Measurements from ENCODE around the gene FSTL1. TPM values are rescaled to one million over a fixed set of nuclear protein-coding genes. Genes with fewer than 3 reads are reported as not detected.

FSTL1 gene
- total RNA-seq, 1 experiment from 2014 or later: 20.7 TPM

GRCh38 chr3:120457827-120458226, 7.0 kb upstream of the FSTL1 start:
- no peak overlapping the region for H3K4me3 ChIP-seq (replicated peaks in 1 of 2; ENCODE audit: low read depth in 1 of 2, low read length in 2 of 2)
- no peaks in the 10 kb centered on the region for H4K20me1 ChIP-seq (ENCODE audit: insufficient read depth)
- no peak overlapping the region for H3K27ac ChIP-seq (ENCODE audit: low read depth, low read length)
- RAD21 ChIA-PET (ENCODE audit: low non-redundant PET in 1 of 2, low total read pairs in 2 of 2, uncharacterized antibody in 2 of 2, unreplicated experiment in 2 of 2): no interaction called here
- POLR2A ChIA-PET: no interaction called here
- CTCF ChIA-PET: interaction anchor here (1.3 kb wide), 1 partner anchor 11 kb away, joined by 3 read pairs; no protein-coding TSS in a partner anchor
- H3K79me2 ChIP-seq (ENCODE audit: insufficient read depth, low read length): no peaks in the 10 kb centered on the region
- H3K9ac ChIP-seq (ENCODE audit: low read length): no peak overlapping the region
- no peaks in the 10 kb centered on the region for H3K9me2 ChIP-seq (ENCODE audit: insufficient read depth)
- H3K4me1 ChIP-seq (ENCODE audit: control insufficient read depth in 1 of 2, insufficient read depth in 2 of 2, low read length in 2 of 2): no peaks in the 10 kb centered on the region
- no peak overlapping the region for H2AFZ ChIP-seq (ENCODE audit: low read depth, low read length, poor library complexity, severe bottlenecking)
- TF ChIP-seq CBX3 (IDR thresholded peaks at IDR 0.05; ENCODE audit: low read depth) (no peak), REST (IDR thresholded peaks at IDR 0.05; ENCODE audit: low read depth) (no peak), RAD21 (IDR thresholded peaks at IDR 0.05; ENCODE audit: low read depth) (no peak), TCF7L2 (IDR thresholded peaks at IDR 0.05; ENCODE audit: borderline replicate concordance, extremely low read depth, insufficient read depth, insufficient read length) (no peak), ZNF274 (IDR thresholded peaks at IDR 0.05; ENCODE audit: low read depth, low read length) (no peak), FOSL1 (IDR thresholded peaks at IDR 0.05; ENCODE audit: low read depth) (no peak), POLR2A (IDR thresholded peaks at IDR 0.05; ENCODE audit: borderline replicate concordance, extremely low read depth, insufficient read depth, insufficient read length) (no peak), EGR1 (IDR thresholded peaks at IDR 0.05; ENCODE audit: low read depth) (no peak), CEBPB (IDR thresholded peaks at IDR 0.05; ENCODE audit: low read depth) (no peak), SRF (IDR thresholded peaks at IDR 0.05; ENCODE audit: low read depth) (no peak)
- no peaks in the 10 kb centered on the region for H3K27me3 ChIP-seq (ENCODE audit: insufficient read depth, low read length)
- no peak for DNase-seq (ENCODE audit: low read depth, low spot score)
- no peak for ATAC-seq
- intact Hi-C loops (cut with micrococcal nuclease): no loop called here
- no peak overlapping the region for H3K4me2 ChIP-seq (ENCODE audit: low read length)
- H3K9me3 ChIP-seq (ENCODE audit: control insufficient read depth in 1 of 2, insufficient read depth in 1 of 2, low read depth in 1 of 2, low read length in 2 of 2): no peaks in the 10 kb centered on the region
- no TSS peak for BruUV-seq (replicated peaks)
- no peaks in the 10 kb centered on the region for H3K36me3 ChIP-seq (ENCODE audit: control insufficient read depth in 1 of 2, insufficient read depth in 2 of 2, low read length in 2 of 2)

All from HCT116 (cell line).